ENCODE measurements around the gene PEX16. TPM values are rescaled to one million over a fixed set of nuclear protein-coding genes. Genes with fewer than 3 reads are reported as not detected.

The PEX16 gene
- total RNA-seq, 3 donors from 2014 or later (not counting 1 experiment from before 2014, with no cell fraction given): 61.3 to 75.8 (median 67.6) TPM

DNA sequence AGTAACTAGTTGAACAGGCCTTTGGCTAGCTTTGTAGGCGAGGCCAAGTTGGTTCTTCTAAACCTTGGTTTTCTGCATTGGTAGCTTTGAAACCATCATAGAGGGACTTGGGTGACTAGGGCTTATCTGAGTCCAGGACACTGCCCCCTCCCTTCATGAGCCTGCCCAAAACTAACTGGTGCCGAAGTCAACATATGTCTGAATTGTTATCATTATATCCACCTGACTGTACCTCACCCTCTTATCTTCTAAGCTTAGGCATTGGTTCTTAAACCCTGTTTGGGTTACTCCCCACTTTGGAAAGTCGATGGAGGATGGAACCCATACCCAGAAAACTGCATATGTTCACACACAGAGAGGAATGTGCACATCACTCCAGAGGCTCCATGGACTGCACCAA, 39.8 kb downstream of the PEX16 start:
- no peaks in the 10 kb centered on the region for H3K9me3 ChIP-seq (ENCODE audit: control insufficient read depth, insufficient read depth, low read length)

DNA sequence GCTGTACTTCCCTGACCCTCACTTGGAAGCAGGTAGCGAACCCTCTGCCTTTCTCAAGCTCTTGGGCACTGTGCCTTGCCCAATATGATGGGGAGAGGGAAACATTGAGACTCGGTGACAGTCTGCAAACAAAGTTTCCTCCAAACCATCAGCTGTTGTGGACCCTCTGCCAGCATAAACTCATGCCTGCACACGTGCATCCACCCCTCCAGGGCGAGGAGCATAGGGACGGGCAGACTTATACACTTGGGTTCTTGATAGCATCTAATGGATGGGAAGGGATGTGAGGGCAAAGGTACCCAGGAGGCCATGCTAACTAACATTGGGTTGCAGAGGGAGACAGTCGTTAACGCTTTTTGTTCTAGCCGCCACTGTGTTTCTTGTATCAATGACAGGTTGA, 40.5 kb downstream of the PEX16 start:
- no peak overlapping the region for H3K4me3 ChIP-seq (ENCODE audit: low read length)
- no peak for DNase-seq
- 97% methylated on average over 7 of the region's 8 CpGs for WGBS (ENCODE audit: insufficient coverage)
- no peak overlapping the region for H3K4me3 Mint-ChIP-seq
- H3K9me3 Mint-ChIP-seq: no peaks in the 10 kb centered on the region
- intact Hi-C loops (cut with micrococcal nuclease): loop anchor here (10.0 kb wide), 1 partner anchor 128 kb away; no protein-coding TSS in a partner anchor
- H3K36me3 Mint-ChIP-seq: no peaks in the 10 kb centered on the region
- no peak overlapping the region for H3K27ac Mint-ChIP-seq
- no peak overlapping the region for H3K27ac ChIP-seq (ENCODE audit: low read length)
- H3K4me1 ChIP-seq (ENCODE audit: control insufficient read depth, insufficient read depth, low read length): no peaks in the 10 kb centered on the region
- no peaks in the 10 kb centered on the region for H3K27me3 ChIP-seq (ENCODE audit: control insufficient read depth, insufficient read depth, low read length)
- H3K27me3 Mint-ChIP-seq (ENCODE audit: low read depth in 2 of 2): no peaks in the 10 kb centered on the region
- H3K36me3 ChIP-seq (ENCODE audit: control insufficient read depth, insufficient read depth, low read length): peaks cover 67% of the 10 kb centered on the region
- no peaks in the 10 kb centered on the region for H3K9me3 ChIP-seq (ENCODE audit: control insufficient read depth, insufficient read depth, low read length)
- H3K4me1 Mint-ChIP-seq: peaks cover 0 to 5% of the 10 kb centered on the region in 2 donors
- no peak for ATAC-seq
- TF ChIP-seq, protein P1, sequence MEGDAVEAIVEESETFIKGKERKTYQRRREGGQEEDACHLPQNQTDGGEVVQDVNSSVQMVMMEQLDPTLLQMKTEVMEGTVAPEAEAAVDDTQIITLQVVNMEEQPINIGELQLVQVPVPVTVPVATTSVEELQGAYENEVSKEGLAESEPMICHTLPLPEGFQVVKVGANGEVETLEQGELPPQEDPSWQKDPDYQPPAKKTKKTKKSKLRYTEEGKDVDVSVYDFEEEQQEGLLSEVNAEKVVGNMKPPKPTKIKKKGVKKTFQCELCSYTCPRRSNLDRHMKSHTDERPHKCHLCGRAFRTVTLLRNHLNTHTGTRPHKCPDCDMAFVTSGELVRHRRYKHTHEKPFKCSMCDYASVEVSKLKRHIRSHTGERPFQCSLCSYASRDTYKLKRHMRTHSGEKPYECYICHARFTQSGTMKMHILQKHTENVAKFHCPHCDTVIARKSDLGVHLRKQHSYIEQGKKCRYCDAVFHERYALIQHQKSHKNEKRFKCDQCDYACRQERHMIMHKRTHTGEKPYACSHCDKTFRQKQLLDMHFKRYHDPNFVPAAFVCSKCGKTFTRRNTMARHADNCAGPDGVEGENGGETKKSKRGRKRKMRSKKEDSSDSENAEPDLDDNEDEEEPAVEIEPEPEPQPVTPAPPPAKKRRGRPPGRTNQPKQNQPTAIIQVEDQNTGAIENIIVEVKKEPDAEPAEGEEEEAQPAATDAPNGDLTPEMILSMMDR (IDR thresholded peaks at IDR 0.05): no peak

More for the DNA sequence above, 39.8 kb downstream of the PEX16 start:
- no peaks in the 10 kb centered on the region for H3K27me3 ChIP-seq (ENCODE audit: control insufficient read depth, insufficient read depth, low read length)
- H3K27ac ChIP-seq (ENCODE audit: low read length): no peak overlapping the region
- no peaks in the 10 kb centered on the region for H3K4me1 ChIP-seq (ENCODE audit: control insufficient read depth, insufficient read depth, low read length)
- DNase-seq (no peak), ATAC-seq (no peak)
- H3K4me3 Mint-ChIP-seq: no peak overlapping the region
- TF ChIP-seq, protein P1 (IDR thresholded peaks at IDR 0.05): no peak
- no peak overlapping the region for H3K4me3 ChIP-seq (ENCODE audit: low read length)
- WGBS (ENCODE audit: insufficient coverage): 94% methylated on average over 3 of the region's 3 CpGs
- H3K36me3 ChIP-seq (ENCODE audit: control insufficient read depth, insufficient read depth, low read length): peaks cover 65% of the 10 kb centered on the region
- no peaks in the 10 kb centered on the region for H3K36me3 Mint-ChIP-seq
- no peaks in the 10 kb centered on the region for H3K27me3 Mint-ChIP-seq (ENCODE audit: low read depth in 2 of 2)
- H3K9me3 Mint-ChIP-seq: no peaks in the 10 kb centered on the region
- peaks cover 0 to 5% of the 10 kb centered on the region in 2 donors for H3K4me1 Mint-ChIP-seq
- no peak overlapping the region for H3K27ac Mint-ChIP-seq
- intact Hi-C loops (cut with micrococcal nuclease): loop anchor here (10.0 kb wide), 1 partner anchor 127 kb away; no protein-coding TSS in a partner anchor

DNA sequence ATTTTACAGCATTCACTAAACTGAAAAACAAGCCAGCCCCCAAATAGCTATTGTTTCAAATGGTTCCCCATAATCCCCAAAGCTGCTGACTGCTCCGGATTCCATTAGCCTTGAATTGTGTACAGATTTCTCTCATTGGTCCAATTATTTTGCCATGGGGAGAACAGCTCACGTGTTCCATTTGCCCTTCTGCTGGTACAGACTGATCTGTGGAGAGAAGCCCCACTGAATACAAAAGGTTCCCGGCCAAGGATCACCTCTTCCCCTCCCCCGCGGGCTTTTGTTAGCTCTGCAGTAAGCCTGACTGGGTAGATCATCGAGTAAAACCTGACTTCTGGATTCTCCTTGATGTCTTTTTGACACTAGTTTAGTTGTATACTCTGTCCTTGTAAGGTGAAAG, 41.3 kb downstream of the PEX16 start:
- no peak for ATAC-seq
- TF ChIP-seq, protein P1 (IDR thresholded peaks at IDR 0.05): no peak
- intact Hi-C loops (cut with micrococcal nuclease): loop anchor here (10.0 kb wide), 1 partner anchor 128 kb away; no protein-coding TSS in a partner anchor
- H3K4me3 Mint-ChIP-seq: no peak overlapping the region
- H3K27me3 Mint-ChIP-seq (ENCODE audit: low read depth in 2 of 2): no peaks in the 10 kb centered on the region
- DNase-seq: no peak
- WGBS (ENCODE audit: insufficient coverage): 87% methylated on average over 6 of the region's 6 CpGs
- Histone ChIP-seq H3K9me3 (ENCODE audit: control insufficient read depth, insufficient read depth, low read length) (no peaks in the 10 kb centered on the region), H3K4me3 (ENCODE audit: low read length) (no peak overlapping the region), H3K27me3 (ENCODE audit: control insufficient read depth, insufficient read depth, low read length) (no peaks in the 10 kb centered on the region), H3K36me3 (ENCODE audit: control insufficient read depth, insufficient read depth, low read length) (peaks cover 71% of the 10 kb centered on the region), H3K4me1 (ENCODE audit: control insufficient read depth, insufficient read depth, low read length) (no peaks in the 10 kb centered on the region), H3K27ac (ENCODE audit: low read length) (no peak overlapping the region)
- no peak overlapping the region for H3K27ac Mint-ChIP-seq
- peaks cover 0 to 5% of the 10 kb centered on the region in 2 donors for H3K4me1 Mint-ChIP-seq
- H3K9me3 Mint-ChIP-seq: no peaks in the 10 kb centered on the region
- H3K36me3 Mint-ChIP-seq: peaks cover under 1% of the 10 kb centered on the region
